ENCODE data around the gene IGHMBP2. TPM values are rescaled to one million over a fixed set of nuclear protein-coding genes. Genes with fewer than 3 reads are reported as not detected.

Gene IGHMBP2
- total RNA-seq, 4 donors from 2014 or later = 9.7 to 15.3 (median 12.8) TPM

DNA sequence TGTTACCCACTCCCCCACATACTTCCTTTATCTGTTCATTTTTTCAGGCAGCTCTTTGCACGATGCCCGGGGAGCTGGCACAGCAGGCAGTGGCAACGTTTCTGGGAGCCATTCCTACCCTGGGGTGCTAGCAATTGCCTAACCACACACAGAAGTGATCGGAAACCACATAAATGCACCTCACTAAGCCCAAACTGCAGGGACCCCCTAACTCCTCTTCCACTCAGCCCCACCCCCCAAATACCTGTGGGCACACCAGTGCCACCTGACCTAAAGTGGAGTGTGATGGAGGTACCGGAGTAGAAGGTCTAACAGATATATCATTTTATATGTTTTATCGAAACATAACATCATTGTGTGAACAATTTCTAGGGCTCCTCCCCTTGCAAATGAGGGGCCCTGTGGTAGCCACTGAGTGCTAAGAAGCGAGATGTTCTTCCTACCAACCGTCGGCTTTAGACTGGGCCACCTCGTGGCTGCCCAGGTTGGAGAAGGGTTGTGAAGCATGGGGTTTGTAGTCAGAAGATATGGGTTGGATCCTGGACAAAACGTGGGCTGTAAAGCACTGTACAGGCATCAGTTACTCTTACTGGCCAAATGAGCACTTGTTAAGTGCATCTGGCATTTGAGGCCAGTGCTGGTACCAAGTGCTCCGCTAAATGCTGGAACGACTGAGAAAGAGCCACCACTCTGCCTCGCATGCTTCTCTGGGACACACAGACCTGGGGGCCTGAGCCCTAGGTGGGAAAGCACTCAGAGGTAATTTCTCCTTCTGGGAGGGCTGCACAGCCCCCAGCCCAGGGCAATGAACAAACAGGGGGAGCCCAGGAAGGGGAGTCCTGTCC, 74.3 kb downstream of the IGHMBP2 start:
- Histone ChIP-seq H3K27ac (no peak overlapping the region), H3K9me3 (no peaks in the 10 kb centered on the region), H3K36me3 (no peaks in the 10 kb centered on the region), H3K27me3 (peaks cover 0 to 6% (median 0%) of the 10 kb centered on the region in 4 donors), H3K4me1 (peaks cover 0 to 6% (median 4%) of the 10 kb centered on the region in 3 donors), H3K4me3 (no peak overlapping the region)
- DNase-seq = no peak
- TF ChIP-seq CTCF (IDR thresholded peaks at IDR 0.05) = no peak
- WGBS, 2 donors = 56 to 75% methylated on average over 10 to 11 of the region's 14 CpGs
- intact Hi-C loops (cut with DNase I) = no loop called here

- 57 to 71% methylated on average over 2 to 5 of the region's 5 CpGs for WGBS, 2 donors
- H3K9me3 ChIP-seq = no peaks in the 10 kb centered on the region
- TF ChIP-seq POLR2A (IDR thresholded peaks at IDR 0.05) (no peak), CTCF (IDR thresholded peaks at IDR 0.05) (no peak)
- H3K4me3 ChIP-seq = no peak overlapping the region
- no peaks in the 10 kb centered on the region for H3K36me3 ChIP-seq
- H3K27ac ChIP-seq = no peak overlapping the region
- peaks cover 0 to 6% (median 0%) of the 10 kb centered on the region in 4 donors for H3K27me3 ChIP-seq
- no peak for DNase-seq
- intact Hi-C loops (cut with DNase I) = no loop called here
- H3K4me1 ChIP-seq = peaks cover 0 to 6% (median 4%) of the 10 kb centered on the region in 3 donors
Measured at GRCh38 chr11:68978626-68978930, 74.9 kb downstream of the IGHMBP2 start.

- Histone ChIP-seq H3K4me3 (no peak overlapping the region), H3K9me3 (no peaks in the 10 kb centered on the region), H3K36me3 (no peaks in the 10 kb centered on the region), H3K27ac (no peak overlapping the region), H3K27me3 (peaks cover 0 to 6% (median 0%) of the 10 kb centered on the region in 4 donors), H3K4me1 (peaks cover 0 to 6% (median 4%) of the 10 kb centered on the region in 3 donors)
- DNase-seq = no peak
- intact Hi-C loops (cut with DNase I) = no loop called here
- WGBS, 2 donors = 31 to 64% methylated on average over 2 to 11 of the region's 15 CpGs
- TF ChIP-seq CTCF (IDR thresholded peaks at IDR 0.05) = no peak
- no peak for TF ChIP-seq POLR2A (IDR thresholded peaks at IDR 0.05)
Measured at GRCh38 chr11:68978931-68979594, 75.4 kb downstream of the IGHMBP2 start.

- DNase-seq = no peak
Measured at GRCh38 chr11:68979931-68980775, 76.5 kb downstream of the IGHMBP2 start.

More at GRCh38 chr11:68979931-68980775, 76.5 kb downstream of the IGHMBP2 start:
- 82 to 83% methylated on average over 10 to 15 of the region's 33 CpGs for WGBS, 2 donors
- intact Hi-C loops (cut with DNase I) = no loop called here
- peaks cover 0 to 6% (median 4%) of the 10 kb centered on the region in 3 donors for H3K4me1 ChIP-seq
- no peaks in the 10 kb centered on the region for H3K9me3 ChIP-seq
- H3K4me3 ChIP-seq = no peak overlapping the region
- no peak overlapping the region for H3K27ac ChIP-seq
- no peaks in the 10 kb centered on the region for H3K36me3 ChIP-seq
- TF ChIP-seq POLR2A (IDR thresholded peaks at IDR 0.05) = no peak
- no peak for TF ChIP-seq CTCF (IDR thresholded peaks at IDR 0.05)
- peaks cover 0 to 6% (median 0%) of the 10 kb centered on the region in 4 donors for H3K27me3 ChIP-seq

Data from esophagus squamous epithelium (tissue), 5 donors.